EL (cell line): Measurements from ENCODE around the gene DOCK11.
"Not testable (repeated sequence)": the region's sequence is repeated elsewhere in the genome, so short reads cannot be mapped to it uniquely, and the experiment has no call there.

ENCODE experiments used
- DNase-seq: peaks from one replicate; pipeline ENCODE4 v3.0.0-alpha.2; 2016

Gene DOCK11

DNA sequence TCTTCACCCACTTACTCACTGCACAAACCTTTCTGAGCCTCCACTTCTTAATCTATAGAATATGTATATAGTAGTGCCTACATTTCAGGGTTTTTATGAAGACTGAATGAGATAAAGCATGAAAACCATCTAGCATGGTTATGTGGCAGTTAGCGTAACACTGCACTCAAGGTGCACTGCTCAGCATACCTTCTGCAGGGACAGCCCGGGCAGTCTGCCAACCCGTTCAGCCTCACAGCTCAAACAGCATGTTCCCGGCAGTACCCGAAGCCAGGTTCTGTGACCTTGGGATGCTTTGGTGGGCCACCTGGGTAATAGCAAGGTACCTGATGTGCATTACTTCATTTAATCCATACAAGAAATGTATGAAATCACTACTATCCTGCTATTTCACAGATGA lies 81.4 kb downstream of the DOCK11 start:
- DNase-seq, result no peak

DNA sequence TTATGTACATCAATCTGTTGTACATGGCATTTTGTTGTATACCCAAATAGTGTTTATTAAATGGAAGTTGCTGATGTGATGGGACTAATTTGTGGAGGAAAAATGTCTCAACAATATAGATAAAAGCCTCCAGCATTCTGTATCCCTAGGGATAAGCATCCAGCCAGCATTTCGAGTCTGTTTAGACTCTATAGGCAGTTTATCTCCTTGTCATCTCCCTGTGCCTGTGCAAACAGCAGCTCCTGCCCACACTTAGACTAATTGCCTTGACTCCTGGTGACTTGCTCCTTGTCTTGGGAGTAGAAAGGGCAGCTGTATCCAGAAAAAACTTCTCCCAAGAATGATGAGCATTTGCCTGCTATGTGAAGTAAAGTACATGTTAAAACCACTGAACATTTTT lies 83.8 kb downstream of the DOCK11 start:
- no peak for DNase-seq

DNA sequence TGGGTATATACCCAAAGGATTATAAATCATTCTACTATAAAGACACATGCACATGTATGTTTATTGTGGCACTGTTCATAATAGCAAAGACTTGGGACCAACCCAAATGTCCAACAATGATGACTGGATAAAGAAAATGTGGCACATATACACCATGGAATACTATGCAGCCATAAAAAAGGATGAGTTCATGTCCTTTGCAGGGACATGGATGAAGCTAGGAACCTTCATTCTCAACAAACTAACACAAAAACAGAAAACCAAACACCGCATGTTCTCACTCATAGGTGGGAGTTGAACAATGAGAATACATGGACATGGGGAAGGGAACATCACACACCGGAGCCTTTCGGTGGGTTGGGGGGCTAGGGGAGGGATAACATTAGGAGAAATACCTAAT lies 87.3 kb downstream of the DOCK11 start:
- DNase-seq, result not testable (repeated sequence)

DNA sequence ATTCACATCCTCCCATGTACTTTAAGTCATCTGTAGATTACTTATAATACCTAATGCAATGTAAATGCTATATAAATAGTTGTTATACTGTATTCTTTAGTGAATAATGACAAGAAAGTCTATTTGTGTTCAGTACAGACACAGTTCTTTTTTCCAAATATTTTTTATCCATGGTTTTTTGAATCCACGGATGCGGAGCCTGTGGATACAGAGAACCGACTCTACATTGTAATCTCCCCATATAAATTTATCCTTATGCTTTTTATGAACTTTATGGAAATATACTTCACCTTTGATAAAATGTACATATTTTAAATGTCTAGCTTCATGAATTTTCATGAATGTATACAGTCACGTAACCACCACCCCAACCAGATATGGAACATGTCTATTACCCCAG lies 88.2 kb downstream of the DOCK11 start:
- no peak for DNase-seq

DNA sequence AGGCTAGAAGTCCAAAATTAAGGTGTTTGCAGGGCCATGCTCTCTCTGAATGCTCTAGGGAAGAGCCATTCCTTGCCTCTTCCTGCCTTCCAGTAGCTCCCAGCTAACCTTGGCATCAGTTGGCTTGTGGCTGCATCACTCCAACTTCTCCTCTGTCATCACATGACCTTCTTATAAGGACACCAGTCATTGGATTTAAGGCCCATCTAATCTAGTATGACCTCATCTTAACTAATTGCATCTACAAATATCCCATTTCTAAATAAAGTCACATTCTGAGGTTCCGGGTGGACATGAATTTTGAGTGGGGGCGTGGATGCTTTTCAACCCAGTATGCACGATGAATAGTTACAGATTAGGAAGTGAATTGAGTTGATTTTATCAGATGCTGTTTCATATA lies 89.7 kb downstream of the DOCK11 start:
- no peak for DNase-seq

DNA sequence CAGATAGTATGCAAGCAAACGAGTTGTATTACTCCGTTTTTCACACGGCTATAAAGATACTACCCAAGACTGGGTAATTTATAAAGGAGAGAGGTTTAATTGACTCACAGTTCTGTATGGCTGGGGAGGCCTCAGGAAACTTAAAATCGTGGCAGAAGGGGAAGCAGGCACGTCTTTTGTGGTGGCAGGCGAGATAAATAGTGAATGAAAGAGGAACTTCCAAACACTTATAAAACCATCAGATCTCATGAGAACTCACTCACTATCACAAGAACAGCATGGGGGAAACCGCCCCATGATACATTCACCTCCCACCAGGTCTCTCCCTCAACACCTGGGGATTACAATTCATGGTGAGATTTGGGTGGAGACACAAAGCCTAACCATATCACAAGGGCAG lies 90.6 kb downstream of the DOCK11 start:
- DNase-seq, result not testable (repeated sequence)

DNA sequence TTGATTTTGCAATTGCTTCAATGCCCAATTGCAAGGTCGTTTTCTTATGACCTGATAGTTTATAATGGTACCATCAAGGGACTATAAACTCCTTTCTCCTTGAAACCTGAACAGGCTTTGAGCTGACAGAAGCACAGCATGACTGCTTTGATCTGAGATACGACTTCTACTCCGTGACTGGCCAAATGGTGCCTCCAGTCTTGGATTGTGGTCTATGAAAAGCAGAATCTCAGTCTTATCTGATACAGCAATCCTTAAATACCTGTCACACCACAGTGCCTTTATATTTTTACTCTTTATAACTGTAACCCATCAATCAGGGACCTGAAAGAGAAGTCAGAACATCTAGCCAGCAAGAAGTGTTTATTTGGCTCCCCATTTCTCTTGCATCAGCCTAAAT lies 93.1 kb downstream of the DOCK11 start:
- DNase-seq, result no peak

DNA sequence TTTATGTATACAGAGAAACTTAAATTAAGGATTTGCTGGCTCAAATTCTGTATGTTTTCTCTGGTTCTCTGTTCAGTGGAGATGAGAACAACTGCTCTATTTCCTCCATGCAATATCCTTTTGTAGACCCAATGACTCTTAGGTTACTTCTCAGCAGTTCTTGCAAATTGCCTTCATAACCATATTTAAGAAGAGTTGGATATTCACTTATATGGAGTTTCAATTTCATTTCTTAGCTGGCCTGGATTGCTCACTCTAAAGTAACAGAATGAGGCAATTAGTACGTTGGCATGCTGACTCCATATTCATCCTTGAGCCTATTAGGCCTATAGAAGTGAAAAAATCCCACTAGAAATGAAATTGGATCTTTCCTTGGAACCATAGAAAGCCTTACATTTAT lies 93.6 kb downstream of the DOCK11 start:
- no peak for DNase-seq

DNA sequence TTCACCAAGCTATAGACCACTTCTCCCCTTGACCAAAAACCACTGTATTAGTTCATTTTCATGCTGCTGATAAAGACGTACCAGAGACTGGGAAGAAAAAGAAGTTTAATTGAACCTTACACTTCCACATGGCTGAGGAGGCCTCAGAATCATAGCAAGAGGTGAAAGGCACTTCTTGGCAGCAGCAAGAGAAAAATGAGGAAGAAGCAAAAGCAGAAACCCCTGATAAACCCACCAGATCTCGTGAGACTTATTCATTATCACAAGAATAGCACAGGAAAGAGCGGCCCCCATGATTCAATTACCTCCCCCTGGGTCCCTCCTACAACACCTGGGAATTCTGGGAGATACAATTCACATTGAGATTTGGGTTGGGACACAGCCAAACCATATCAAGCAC lies 97.8 kb downstream of the DOCK11 start:
- no peak for DNase-seq

DNA sequence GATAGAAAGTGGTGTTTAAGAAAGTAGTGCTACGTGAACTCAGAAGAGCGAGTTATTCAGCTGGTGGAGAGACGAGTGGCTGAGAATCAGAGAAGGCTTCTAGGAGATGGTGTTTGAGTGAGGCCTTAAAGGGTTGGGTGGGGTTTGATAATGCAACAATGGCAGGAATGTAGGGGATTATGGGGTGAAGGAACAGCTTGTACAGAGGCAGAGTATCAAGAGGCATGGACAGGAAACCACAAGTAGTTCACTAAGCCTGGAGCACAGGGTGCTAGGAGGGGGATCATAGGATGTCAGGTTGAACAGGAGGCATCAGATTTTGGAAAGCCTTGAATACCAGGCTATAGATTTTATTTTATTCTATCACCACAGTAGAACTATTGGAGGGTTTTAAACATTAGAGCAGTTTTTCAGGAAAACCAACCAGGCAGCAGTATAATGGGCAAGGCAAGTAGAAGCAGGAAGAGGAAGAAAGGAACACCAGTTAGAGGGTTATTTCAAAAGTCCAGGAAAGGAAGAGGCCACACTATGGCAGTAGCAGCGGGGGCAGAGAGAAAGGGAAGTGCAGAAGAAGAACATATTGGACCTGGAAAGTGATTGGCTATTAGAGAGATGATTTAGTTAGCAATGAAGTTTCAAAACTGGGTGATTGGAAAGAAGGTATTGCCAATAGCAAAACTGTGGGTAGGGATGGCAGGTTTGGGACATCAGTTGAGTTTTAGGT lies 99.2 kb downstream of the DOCK11 start:
- peak; percentile 1 for DNase-seq

DNA sequence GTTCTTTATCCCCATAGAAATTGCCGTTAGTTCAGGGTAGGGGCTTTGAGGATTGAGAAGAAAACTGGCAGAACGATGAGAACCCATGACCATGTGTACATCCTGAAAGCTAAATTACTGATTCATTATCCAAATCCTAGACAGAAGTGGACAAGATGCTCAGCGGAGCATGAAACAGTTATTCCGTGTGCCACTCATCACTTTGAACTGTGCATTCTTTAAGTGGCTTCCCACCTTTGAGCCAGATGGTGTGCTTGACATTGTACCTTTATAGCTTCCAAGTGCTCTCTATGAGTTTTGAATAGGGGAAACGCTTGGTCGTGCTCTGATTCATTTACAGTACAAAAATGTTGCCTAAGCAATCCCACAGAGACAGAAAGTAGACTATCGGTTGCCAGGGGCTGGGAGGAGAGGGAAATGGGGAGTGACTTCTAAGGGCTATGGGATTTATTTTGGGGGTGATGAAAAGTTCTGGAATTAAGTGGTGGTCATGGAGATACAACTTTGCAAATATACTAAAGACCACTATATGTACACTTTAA lies 100.0 kb downstream of the DOCK11 start:
- no peak for DNase-seq

DNA sequence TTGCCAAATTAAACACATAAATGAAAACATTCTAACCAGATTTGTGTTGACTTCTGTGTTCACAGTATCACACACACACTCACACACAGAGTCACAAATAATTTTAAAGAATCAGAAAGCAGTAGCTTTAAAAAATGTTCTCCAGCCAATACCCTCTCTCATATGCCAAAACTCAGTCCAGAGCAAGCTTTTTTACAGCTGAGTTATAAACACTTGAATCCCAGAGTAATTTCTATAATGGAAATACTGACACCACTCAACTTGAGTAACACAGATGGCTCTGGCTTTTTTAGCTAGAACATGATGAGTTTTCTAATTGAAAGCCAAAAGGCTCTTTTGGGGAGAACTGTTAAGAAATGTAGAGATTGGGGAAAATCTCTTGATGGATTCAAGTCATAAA lies 100.8 kb downstream of the DOCK11 start:
- DNase-seq, result no peak

DNA sequence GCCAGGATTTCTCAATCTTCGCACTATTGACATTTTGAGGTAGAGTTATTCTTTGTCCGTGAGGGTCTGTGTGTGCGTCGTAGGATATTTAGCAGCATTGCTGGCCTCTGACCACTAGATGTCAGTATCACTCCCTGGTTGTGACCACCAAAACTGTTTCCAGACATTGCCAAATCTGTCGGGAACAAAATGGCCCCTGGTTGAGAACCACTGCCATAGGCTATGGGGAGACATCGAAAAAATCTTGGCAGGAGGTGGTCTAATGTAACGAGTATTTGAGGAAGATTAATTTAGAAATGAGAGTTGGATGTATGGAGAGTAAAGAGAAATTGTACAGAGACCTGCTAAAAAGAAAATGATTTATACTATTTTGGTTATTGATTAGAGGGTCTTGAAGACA lies 108.4 kb downstream of the DOCK11 start:
- peak; percentile 63 for DNase-seq

DNA sequence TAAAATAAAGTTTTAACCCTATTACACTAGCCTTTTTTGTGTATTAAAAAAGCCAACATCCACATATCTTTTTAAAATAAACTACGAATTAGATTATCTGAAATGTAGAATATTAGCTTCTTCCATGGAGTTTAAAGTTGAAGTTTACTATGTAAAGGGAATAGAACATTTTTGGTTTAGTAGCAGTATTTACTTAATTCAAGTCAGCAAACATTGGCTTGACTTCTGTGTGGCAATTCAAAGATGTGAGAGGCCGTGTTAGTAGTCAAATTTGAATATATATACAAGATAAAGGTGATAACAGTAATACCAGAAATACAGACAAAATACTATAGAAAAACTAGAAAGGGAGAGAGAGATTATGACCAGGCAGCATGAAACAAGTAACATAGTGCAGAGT lies 116.7 kb downstream of the DOCK11 start:
- DNase-seq, result no peak

DNA sequence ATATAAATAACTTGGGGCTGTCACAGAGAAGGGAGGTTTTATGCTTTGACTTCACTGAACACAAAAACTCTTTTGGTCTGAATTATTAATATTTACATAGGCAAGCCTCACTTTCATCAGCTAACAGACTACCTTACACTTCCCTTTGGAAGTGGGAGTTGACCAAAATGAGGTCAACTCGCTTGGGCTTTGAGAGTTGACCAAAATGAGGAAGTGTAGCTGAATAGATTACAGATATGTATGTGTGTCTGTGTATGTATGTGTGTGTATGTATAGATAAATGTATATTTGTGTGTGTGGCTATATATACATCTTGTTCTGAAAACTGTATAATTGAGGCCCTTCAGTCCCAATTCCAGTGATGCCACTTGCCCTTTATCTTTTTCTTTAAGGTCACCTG lies 118.5 kb downstream of the DOCK11 start:
- no peak for DNase-seq

DNA sequence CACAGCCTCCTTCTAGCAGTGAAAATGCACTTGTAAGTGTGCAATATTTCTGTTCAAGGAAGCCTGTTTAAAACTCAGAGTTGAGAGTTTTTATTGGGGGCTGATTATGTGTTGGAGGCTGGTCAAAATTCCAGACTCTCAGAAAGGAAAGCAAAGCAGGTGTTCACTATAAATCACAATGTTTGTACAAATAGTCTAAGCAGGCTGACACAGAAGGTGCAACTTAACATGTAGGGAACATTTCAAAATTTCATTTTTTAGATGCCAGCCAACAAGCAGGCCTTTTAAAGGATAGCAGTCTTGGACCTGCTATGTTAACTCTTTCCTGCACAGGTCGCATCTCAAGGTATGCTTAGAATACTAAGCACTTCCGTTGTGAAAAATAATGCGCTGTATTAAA lies 119.5 kb downstream of the DOCK11 start:
- no peak for DNase-seq

DNA sequence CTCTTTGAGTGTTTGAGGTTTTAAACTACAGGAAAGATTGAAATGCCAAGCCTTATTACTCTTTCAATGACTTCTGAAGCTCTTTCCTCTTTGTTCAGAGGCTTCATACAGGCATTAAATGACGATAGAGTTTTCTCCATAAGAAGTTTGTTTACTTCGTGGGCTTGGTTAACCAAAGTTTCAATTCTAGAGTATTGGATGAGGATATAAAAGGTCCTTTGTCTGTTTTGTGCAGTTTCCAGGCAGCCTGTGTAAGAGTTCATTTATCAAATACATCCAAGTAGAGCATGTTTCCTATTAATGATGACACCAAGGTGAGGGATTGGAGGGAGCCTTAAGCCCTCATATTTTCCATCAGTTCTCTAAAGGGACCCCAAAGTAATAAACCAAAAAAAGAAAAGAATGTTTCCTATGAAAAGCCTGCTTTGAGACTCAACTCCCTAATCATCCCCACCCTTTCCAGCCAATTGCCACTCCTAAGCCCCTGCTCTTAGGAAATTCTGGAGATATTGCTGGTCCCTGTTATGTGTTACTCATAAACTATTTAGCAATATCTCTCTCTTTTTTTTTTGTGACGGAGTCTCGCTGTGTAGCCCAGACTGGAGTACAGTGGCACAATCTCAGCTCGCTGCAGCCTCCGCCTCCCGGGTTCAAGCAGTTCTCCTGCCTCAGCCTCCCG lies 125.6 kb downstream of the DOCK11 start:
- no peak for DNase-seq

DNA sequence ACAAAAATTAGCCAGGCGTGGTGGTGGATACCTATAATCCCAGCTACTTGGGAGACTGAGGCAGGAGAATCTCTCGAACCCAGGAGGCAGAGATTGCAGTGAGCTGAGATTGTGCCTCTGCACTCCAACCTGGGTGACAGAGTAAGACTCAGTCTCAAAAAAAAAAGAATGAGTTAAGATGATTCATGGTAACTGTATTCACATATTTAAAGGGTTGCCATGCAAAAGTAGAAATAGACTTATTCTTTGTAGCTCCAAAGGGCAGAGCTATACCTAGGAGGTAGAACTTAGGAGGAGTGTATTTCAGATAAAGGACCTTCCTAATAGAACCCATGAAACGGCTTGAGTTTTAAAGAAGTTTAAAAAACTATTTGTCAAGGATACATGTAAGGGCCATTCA lies 127.4 kb downstream of the DOCK11 start:
- DNase-seq, result no peak

DNA sequence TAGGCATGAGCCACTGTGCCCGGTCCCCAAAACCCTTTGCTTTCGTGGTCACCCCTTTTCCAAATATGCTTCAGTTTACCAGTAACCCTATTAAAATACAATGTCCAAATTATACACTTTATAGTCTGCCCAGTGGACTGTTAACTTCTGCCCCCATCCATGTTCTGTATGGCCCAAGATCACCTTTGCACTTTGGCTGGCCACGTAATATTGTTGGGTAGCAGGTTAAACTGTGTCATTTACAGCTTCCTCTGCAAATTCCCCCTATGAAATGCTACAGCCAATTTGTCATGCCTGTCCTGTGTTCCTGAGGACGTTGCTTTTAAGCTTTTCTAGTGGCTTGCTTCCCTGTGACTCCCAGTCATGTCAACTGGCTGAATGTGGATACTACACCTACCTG lies 130.7 kb downstream of the DOCK11 start:
- DNase-seq, result no peak

DNA sequence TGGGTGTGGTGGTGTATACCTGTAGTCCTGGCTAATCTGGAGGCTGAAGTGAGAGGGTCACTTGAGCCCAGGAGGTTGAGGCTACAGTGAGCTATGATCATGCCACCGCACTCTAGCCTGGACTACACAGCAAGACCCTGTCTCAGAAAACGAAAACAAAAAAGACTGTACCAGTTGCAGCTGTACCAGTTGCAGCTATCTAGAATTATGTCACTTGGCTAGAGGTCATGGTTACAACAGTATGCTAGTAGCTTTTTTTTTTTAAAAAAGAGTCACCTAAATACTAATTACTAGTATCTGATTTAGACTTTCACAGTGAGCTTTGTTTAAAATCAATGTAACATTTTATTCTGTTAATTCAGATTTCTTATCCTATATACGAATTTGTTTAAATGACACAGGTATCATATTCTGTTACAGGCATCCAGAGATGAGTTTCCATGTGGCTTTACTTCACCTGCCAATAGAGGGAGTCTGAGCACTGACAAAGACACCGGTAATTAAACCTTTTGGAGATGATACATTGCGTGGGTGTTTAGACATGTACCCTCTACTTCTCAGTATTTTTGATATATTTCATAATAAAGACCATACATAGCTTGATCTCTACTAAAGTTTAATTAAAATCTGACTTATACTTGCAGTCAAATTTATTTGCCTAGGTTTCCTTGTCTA lies 131.6 kb downstream of the DOCK11 start:
- DNase-seq, result peak; percentile 6

DNA sequence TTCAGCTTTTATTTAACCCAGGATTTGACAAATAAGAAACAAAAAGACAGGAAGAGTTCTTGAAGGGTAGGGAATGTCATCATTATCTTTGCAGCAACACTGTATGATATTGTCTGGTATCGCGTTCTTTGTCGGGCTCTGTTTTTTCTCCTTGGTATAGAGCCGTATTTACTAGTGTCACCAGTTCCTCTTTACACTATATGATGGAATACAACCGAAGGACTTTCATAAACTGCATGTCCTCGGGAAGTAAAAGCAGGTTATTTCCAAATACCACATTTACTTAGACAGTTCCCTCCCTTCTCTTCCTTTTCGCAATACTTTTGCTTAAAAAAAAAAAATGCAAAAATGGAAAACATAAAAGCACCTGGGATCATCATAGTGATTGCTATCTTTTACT lies 135.2 kb downstream of the DOCK11 start:
- no peak for DNase-seq

DNA sequence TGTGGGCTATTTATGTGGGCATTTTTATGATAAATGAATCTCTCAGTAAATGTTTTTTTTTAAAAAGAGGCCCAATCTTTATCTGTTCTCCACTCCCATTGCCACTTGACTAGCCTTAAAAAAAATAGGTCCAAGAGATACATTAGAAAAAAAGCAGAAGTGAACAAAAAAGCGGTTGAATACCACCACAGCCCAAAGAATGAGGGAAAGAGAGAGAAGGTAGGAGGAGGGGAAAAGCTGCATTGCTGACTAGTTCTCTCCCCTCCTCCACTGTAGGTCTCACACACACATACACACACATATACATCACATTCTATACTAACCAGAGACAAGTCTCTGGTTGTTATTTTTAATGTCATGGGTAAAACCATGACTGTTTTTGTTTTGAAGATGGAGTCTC lies 136.0 kb downstream of the DOCK11 start:
- no peak for DNase-seq

DNA sequence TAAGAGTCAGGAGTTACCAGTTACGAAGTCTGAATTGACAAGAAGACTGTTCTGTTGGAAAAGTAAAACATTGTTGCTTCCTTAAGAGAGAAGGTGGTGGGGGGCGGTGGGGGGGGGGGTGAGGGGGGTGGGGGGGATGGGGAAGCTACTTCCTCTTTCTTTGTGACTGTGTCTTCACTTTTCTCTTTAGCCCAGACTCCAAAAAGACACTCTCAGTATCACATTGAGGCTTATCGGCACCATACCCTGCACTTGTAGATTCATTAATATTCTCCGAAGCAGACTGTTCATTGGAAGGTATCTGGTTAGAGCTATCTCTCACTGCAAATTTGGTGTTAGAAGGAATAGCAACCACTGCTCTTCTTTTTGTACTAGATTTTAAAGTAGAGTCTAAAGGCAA lies 137.2 kb downstream of the DOCK11 start:
- no peak for DNase-seq

DNA sequence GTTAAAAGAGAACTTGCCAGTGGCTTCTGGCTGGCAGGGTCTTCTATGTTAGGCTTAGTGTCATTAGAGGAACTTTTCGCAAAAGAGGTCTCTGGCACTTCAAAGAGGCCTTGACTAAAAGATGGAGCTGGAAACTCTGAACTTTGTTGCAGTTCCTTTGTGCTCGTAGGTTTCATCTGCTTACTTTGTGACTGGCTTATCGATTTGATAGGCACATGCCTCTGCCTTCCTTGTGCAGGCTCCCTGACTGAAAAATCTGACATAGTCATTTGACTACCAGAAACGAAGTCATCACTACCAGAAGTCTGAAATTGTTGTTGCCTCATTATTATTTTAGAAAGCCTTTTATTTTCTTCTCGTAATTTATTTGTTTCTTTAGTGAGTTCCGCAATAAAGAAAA lies 137.9 kb downstream of the DOCK11 start:
- DNase-seq, result no peak
